Adrenal gland (tissue), 5 donors: ENCODE data around the gene SMPD3.

Source experiments
- CTCF ChIP-seq, 6 experiments: fragments of 450-650 bp in 4 of 6; fragments of 200-600 bp in 2 of 6; sonication (generic) in 1 of 6; IDR thresholded peaks; 1 replicate in 5 of 6; 2 replicates in 1 of 6; pipeline versions ENCODE4 v1.5.1 to v1.8.0; 2016 to 2021; ENCODE audit warnings: antibody characterized with exemption in 6 of 6, mild to moderate bottlenecking in 2 of 6, moderate library complexity in 1 of 6
- POLR2A ChIP-seq, 2 donors: fragments of 450-650 bp; IDR thresholded peaks; one replicate each; pipeline ENCODE4 v1.6.1; 2017; ENCODE audit warnings: antibody characterized with exemption in 2 of 2, mild to moderate bottlenecking in 2 of 2, moderate library complexity in 1 of 2
- donor health status: DM: no; HTN: no; CAD: no.

DNA sequence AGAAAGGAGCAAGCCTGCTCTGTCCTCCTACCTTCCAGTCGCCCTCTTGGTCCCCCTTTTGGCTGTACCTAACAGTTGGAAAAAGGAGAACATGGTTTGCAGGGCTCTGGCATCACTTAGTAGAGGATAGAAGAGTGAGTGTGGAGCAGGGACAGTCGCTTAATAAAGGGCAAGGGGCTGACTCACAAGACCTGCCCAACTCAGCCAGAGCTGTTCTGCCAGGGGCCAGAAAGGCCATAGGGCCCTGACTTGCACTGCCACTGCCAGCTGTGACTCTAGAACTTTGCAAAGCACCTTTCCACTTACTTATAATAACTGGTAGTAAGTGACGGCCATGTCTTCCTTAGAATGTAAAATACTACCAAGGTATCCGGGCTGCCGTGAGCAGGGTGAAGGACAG is 124.0 kb downstream of the SMPD3 start:
- TF ChIP-seq CTCF (IDR thresholded peaks at IDR 0.05) (no peak), POLR2A (IDR thresholded peaks at IDR 0.05) (no peak)
